HG03565 (cell line): Measurements from ENCODE around the gene FUT3.
"Not testable (repeated sequence)": the region's sequence is repeated elsewhere in the genome, so short reads cannot be mapped to it uniquely, and the experiment has no call there.

ENCODE experiments used
- ATAC-seq: cut with Tn5 transposase; IDR thresholded peaks from one replicate; pipeline ENCODE4 v1.9.1; 2021; ENCODE audit warnings: mild to moderate bottlenecking, moderate library complexity; ENCODE audit not compliant: unreplicated experiment

Gene FUT3

DNA sequence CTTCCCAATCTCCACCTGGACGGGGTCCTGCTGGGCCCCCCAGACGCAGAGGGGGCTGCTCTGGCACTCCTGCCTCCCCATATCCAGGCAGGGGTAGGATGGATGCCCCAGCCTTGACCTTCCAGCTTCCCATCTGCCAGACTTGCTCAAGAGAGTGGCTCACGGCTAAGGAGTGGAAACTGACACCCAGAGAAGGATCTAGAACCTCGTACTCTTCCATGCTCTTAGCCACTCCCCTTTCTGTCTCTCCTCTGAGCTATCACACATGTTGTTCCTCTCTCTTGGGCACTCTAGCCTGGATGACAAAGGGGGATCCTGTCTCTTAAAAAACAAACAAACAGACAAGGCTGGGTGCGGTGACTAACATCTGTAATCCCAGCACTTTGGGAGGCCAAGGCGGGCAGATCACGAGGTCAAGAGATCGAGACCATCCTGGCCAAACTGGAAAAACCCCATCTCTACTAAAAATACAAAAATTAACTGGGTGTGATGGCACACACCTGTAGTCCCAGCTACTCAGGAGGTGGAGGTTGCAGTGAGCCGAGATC is 31.2 kb upstream of the FUT3 start:
- no peak for ATAC-seq

DNA sequence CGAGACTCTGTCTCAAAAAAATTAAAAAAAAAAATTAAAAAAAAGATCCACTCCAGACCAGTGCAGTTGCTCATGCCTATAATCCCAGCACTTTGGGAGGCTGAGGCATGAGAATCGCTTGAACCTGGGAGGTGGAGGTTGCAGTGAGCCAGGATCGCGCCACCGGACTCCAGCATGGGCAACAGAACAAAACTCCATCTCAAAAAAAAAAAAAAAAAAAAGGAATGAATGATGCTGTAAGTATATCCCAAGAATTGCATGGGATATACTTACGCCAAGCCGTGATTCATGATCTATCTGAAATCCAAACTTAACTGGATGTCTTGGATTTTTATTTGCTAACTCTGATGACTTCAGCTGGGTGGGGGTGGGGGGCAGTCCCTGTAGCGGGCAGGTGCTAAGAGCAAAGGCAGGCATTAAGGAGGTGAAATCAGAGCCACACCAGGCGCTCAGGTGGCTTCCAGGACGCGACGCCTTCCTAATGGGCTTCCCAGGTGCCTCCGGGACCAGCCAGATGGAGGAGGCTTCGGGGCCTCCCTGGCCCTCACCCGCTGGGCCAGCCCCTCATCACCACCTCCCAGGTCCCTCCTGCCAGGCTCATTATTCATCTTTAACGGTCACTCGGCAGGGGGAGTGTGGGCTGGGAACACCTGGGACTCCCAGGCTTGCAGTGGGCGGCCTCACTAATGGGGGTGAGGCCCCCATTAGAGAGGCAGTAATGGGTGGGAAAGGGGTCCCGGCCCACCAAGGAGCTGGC is 30.5 kb upstream of the FUT3 start:
- no peak for ATAC-seq

DNA sequence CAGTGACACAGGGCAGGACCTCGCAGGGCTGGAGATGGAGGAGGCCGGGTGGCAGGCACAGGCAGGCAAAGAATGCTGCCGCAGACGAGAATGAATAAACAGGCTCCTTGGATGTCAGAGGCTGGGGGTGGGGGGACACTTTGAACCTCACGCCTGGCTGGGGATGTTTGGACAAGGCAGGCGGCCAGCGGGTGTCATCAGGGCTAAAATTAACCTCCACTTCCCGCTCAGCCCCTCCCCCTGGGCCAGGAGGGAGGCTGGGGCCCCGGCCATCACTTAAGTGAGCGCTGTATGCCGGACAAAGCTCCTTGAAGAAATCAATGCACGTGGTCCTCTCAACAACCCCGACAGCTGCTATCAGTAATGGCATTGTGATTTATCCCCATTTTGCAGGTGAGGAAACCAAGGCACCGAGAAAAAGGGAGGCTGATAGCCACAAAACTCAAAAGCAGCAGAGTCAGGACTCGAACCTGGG is 29.4 kb upstream of the FUT3 start:
- ATAC-seq = no peak

DNA sequence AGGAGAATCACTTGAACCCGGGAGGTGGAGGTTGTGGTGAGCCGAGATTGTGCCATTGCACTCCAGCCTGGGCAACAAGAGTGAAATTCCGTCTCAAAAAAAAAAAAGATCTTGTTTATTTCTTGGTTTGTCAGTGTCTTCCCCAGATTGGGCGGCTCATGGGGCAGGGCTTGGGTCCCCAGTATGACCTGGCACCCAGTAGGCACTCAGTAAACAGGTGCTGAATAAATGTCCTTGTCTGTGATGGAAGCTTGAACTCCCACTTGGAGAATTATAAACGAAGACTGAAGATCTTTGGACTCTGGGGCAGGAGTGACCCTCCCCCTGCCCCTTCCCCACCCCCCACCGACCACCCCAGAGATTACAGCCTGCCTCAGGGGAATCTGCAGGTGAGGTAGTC is 28.9 kb upstream of the FUT3 start:
- no peak for ATAC-seq

DNA sequence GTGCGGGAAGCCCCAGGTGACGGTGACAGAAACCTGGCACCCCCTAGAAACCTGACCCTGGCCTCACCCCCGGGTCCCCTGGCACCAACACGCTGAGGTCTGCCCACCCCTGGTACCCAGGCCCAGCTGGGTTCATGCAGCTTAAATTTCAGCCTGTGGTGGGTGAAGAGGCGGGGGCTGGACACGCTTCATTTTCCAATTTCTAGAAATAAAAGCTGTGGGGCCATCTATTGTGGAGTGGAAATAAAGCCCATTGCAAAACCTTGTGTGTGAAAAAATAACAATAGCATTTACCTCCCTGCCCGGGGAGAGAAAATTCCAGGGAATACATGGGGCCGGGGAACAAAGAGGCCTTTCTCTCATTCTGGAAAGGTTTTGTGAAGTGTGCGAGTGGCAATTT is 26.6 kb upstream of the FUT3 start:
- ATAC-seq = no peak

DNA sequence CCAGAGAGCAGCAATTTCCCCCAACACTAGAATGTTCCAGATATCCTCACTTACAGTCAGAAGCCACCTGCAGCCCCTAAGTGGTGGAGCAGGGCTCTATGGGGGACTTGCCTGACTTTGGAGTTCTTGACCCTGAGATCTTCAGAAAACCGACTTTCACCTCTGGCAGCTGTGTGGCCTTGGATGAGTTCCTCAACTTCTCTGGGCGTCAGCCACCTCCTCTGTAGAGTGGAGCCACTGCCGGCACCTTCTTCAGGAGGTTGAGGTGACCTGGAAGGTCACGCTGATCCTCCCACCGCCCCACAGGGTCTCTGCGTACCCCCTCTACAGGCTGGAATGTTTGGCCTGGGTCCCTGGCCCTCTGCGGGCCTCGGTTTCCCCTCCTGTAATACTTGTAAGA is 26.2 kb upstream of the FUT3 start:
- ATAC-seq = no peak

DNA sequence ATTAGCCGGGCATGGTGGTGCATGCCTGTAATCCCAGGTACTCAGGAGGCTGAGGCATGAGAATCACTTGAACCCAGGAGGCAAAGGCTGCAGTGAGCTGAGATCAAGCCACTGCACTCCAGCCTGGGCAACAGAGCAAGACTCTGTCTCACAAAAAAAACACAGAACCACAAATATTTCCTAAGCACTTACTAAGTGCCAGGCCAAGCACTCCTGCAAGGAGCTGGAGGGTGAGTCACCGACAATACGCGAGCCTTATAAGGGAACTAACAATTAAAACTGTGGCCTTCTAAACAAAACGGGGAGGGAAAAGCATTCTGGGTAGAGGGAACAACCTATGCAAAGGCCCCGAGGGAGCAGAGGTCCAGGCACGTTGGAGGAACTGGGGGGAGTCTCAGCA is 23.2 kb upstream of the FUT3 start:
- not testable (repeated sequence) for ATAC-seq

DNA sequence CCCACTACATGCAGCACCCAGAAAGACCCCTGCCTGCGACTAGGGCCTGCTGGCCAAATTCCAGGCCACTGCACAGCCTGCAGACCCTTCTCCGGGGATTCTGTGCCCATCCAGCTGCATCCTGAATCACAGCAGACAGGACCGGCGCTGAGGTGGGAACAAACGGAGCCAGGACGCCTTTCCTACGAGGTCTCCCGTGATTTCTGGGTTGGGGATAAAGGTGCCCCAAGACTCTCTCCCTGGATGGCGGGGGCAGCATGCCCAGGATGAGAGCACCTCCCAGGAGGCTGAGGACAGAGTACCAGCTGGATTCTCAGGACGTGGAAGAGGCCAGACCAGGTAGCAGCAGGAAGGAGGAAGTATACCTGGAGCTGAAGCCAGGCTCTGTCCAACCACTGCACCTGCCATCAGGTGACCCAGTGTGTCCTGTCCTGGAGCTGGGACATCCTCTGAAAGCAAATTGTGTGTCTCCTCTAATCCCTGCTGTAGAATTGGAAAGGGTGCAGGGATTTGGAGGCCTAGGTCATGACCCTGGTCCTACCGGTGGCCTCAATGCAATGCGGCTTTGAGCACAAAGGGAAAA is 22.5 kb upstream of the FUT3 start:
- no peak for ATAC-seq

DNA sequence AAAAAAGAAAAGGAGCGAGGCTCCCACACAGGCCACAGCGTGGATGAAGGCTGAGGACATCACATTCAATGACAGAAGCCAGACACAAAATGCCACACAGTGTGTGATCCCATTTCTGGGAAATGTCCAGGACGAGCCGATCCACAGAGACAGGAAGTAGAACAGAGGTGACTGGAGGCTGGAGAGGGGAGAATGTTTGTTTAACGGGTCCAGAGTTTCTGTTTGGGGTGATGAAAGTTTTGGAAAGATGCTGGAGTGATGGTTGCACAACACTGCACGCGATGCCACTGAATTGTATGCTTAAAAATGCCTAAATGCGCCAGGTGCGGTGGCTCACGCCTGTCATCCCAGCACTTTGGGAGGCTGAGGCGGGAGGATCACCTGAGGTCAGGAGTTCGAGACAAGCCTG is 19.7 kb upstream of the FUT3 start:
- ATAC-seq = no peak

DNA sequence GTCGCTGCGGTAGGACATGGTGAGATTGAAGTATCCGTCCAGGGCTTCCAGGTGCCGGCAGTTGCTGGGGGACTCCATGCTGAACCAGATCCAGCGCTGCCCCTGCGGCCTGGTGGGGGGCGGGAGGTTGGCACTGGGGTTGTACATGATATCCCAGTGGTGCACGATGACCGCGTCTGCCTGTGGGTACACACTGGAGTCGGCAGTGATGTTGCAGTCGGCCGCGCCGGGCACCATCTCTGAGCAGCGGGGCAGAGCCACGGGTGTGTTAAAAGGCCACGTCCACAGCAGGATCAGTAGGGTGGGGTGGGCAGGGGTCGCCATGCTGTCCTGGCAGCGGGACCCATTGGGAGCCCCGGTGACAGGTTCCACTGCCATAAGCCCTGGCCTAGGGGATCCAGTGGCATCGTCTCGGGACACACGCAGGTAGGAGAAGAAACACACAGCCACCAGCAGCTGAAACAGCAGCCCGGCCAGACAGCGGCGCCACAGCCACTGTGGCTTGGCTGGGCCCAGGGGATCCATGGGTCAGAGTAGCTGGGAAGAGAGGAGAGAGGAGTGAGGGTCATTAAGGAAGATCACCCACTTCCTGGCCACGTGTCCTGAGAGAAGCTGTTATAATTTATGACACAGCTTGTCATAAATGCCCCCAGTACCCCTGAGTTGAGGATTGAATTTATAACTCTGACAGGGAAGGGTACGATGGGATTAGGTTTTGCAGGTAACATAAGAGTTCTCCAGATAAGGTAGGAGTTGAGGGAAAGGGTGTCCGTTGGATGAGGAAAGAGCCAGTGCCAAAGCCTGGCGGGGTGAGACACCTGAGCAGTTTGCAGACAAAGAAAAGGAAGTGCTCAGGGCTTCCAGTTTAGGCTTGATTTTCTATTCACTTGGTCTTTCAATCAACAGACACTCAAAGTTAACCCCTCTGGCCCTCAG is 16.2 kb upstream of the FUT3 start:
- no peak for ATAC-seq

DNA sequence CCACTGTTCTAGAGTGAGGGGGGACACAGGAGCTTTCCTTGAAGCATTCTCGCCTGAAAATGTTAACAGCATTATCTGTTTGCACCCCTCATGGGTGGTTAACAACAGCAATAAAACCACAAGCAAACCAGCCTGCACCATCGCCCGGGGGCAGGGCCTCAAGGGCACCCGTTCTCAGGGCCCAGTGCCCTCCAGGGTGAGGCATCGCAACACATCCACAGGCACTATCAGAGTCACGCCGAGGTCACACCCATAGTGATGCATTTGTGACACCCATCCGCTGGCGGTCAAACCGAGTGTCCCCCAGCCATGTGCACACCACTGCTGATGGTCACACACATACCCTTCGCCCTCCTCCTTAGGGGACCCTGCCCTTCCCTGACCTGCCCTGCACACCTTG is 14.5 kb upstream of the FUT3 start:
- ATAC-seq = no peak

DNA sequence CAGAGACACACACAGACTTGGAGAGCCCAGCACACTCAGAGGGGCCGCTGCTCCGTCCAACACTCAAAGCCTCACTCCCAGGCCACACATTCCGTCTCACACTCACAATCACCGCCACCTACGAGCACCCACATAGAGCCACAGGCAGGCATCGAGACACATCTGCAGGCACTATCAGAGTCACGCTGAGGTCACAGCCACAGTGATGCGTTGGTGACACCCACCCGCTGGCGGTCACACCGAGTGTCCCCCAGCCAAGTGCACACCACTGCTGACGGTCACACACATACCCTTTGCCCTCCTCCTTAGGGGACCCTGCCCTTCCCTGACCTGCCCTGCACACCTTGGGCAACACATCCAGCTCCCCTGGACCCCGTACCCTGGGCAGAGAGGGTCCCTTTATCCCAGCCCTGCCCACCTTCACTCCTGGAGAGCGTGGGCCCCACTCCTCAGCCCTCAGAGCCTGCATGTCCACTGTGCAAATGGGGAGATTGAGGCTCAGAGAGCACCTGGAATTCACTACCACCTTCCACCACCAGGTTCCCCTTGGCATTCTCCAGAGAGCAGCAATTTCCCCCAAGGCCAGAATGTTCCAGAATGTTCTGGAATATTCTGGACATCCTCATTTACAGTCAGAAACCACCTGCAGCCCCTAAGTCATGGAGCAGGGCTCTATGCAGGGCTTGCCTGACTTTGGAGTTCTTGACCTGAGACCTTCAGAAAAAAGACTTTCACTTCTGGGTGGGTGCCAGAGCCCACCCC is 13.7 kb upstream of the FUT3 start:
- no peak for ATAC-seq

DNA sequence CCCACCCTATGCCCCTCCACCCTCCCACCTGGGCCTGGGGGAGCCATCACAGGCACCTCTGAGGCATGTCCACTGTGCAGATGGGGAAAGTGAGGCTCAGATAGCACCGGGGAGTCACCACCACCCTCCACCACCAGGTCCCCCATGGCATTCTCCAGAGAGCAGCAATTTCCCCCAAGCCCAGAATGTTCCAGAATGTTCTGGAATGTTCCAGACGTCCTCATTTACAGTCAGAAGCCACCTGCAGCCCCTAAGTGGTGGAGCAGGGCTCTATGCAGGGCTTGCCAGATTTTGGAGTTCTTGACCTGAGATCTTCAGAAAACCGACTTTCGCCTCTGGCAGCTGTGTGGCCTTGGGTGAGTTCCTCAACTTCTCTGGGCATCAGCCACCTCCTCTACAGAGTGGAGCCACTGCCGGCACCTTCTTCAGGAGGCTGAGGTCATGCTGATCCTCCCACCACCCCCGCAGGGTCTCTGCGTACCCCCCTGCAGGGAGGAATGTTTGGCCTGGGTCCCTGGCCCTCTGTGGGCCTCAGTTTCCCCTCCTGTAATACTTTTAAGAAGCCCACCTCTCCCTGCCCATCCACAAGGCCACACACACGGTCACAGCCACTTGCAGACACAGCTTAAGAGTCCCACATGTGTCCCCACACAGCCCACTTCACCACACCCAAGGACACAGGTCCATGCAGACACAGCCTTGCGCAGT is 12.9 kb upstream of the FUT3 start:
- ATAC-seq = no peak

DNA sequence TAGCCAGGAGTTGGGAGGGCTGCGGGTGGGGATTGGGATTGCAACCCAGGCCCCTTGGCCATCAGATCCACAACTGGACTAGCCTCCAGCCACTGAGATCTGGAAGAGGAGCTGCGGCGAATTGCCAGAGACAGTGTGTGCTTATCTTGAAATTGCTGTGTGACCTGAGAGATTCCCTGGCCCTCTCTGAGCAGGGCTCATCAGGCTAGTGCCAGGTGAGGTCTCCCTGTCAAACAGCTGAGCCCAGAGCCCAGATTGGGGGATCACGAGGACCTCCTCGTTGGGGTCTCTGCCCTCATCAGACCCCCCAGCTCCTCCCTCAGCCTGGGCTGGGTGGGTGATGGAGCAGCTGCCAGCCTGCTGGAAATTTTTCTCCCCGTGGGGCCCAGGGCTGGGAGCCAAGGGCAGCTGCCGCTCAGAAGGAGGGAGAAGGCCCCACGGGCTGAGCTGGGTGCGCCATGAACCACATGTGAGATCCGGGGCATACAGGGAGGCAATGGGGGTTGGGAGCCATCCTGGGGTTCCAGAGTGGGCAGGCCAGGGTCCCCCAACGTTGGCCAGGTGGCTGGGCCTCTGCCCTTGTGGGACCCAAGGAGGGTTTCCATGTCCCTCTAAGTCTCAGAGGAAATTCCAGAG is 11.9 kb upstream of the FUT3 start:
- no peak for ATAC-seq

DNA sequence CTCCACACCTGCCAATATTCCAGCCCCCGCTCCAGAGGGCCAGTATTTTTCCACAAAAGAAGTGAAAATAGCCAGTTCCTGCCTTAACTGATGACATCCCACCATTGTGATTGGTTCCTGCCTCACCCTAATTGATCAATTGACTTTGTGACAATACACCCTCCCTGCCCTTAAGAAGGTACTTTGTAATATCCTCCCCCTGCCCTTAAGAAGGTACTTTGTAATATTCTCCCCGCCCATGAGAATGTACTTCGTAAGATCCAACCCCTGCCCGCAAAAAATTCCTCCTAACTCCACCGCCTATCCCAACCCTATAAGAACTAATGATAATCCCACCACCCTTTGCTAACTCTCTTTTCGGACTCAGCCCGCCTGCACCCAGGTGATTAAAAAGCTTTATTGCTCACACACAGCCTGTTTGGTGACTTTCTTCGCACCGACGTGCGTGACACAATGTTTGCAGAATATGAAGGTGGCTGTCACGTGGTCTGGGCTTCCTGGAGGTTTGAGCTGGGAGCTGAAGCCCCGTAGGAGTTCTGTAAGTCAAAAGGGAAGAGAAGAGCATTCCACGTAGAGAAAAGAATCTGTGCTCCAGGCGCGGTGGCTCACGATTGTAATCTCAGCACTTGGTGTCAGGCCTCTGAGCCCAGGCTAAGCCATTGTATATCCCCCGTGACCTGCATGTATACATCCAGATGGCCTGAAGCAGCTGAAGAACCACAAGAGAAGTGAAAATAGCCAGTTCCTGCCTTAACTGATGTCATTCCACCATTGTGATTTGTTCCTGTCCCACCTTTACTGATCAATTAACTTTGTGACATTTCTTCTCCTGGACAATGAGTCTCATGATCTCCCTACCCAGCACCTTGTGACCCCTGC is 6.2 kb upstream of the FUT3 start:
- no peak for ATAC-seq

DNA sequence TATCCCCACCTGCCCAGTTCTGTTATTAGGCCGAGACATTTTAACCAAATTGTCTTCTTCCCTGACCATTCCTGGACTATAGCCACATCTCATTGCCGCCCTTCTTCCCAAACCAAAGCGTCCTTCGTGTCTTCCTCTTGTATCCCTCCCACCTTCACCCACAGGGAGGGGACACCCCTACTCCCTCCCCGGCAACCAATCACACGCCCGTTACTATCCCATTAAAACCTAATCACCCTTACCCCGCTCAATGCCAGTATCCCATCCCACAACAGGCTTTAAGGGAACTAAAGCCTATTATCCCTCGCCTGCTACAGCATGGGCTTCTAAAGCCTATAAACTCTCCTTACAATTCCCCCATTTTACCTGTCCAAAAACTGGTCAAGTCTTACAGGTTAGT is 3.9 kb upstream of the FUT3 start:
- not testable (repeated sequence) for ATAC-seq

DNA sequence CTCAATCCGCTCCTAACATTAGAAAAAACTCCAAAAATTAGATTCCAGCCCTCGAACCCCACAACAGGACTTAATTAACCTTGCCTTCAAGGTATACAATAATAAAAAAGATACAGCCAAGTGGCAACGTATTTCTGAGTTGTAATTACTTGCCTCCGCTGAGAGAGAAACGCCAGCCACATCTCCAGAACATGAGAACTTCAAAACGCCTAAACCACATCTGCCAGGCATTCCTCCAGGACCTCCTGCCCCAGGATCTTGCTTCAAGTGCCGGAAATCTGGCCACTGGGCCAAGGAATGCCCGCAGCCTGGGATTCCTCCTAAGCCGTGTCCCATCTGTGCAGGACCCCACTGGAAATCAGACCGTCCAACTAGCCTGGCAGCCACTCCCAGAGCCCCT is 2.9 kb upstream of the FUT3 start:
- ATAC-seq = not testable (repeated sequence)

DNA sequence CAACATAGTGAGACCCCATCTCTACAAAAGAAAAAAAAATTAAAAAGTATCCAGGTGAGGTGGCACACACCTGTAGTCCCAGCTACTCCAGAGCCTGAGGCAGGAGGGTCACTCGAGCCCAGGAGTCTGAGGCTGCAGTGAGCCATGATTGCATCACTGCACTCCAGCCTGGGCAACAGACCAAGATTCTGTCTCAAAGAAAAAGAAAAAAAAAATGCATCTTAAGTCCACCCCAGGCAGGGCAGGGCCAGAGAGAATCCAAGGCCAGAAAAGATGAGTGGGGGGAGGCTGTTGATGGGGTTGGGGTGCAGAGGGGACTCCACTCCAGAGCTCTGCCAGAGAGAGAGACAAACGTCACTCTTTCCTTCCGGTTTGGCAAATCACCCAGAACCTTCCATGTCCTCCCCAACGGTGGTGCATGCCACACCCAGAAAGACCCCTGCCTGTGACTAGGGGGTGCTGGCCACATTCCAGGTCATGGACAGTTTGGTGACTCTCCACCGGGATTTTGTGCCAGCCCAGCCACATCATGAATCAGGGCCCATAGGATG is 431 bp downstream of the FUT3 start:
- no peak for ATAC-seq
